Measurements from ENCODE around the gene BEND6.

GRCh38 chr6:57017841-57018240, 62.9 kb downstream of the BEND6 start:
- TF ChIP-seq CTCF (conservative IDR thresholded peaks at IDR 0.05; ENCODE audit: low read length) (no peak), EZH2phosphoT487 (IDR thresholded peaks at IDR 0.05; ENCODE audit: borderline replicate concordance) (no peak)
